ENCODE measurements around the gene ARHGEF10L.
"Not testable (repeated sequence)": the region's sequence is repeated elsewhere in the genome, so short reads cannot be mapped to it uniquely, and the experiment has no call there.

The ARHGEF10L gene

GRCh38 chr1:17539477-17540254, at the start of gene ARHGEF10L:
ARHGEF10L (plus strand) TSS chr1:17539698; CDS start chr1:17580596, 40,898 bp downstream.
- DNase-seq, result no peak

GRCh38 chr1:17489768-17490417, 49.6 kb upstream of the ARHGEF10L start:
- not testable (repeated sequence) for DNase-seq

- DNase-seq, result not testable (repeated sequence)
Observed at GRCh38 chr1:17490667-17491066, 48.8 kb upstream of the ARHGEF10L start.

GRCh38 chr1:17494114-17494729, 45.3 kb upstream of the ARHGEF10L start:
- peak; percentile 61 to 72 for DNase-seq

- no peak for DNase-seq
Observed at GRCh38 chr1:17496419-17496818, 43.1 kb upstream of the ARHGEF10L start.

- no peak for DNase-seq
Observed at GRCh38 chr1:17498214-17498613, 41.3 kb upstream of the ARHGEF10L start.

- DNase-seq, result peak in 1 of 2 experiments; percentile 21
Observed at GRCh38 chr1:17502326-17502778, 37.1 kb upstream of the ARHGEF10L start.

GRCh38 chr1:17503146-17503545, 36.4 kb upstream of the ARHGEF10L start:
- DNase-seq, result no peak

GRCh38 chr1:17507200-17507599, 32.3 kb upstream of the ARHGEF10L start:
- DNase-seq, result not testable (repeated sequence)

- DNase-seq, result no peak
Observed at GRCh38 chr1:17507915-17508314, 31.6 kb upstream of the ARHGEF10L start.

- no peak for DNase-seq
Observed at GRCh38 chr1:17509363-17509762, 30.1 kb upstream of the ARHGEF10L start.

- DNase-seq, result no peak
Observed at GRCh38 chr1:17510138-17510537, 29.4 kb upstream of the ARHGEF10L start.

GRCh38 chr1:17511188-17511587, 28.3 kb upstream of the ARHGEF10L start:
- DNase-seq, result no peak

- no peak for DNase-seq
Observed at GRCh38 chr1:17513131-17513530, 26.4 kb upstream of the ARHGEF10L start.

- DNase-seq, result no peak
Observed at GRCh38 chr1:17514776-17515175, 24.7 kb upstream of the ARHGEF10L start.

- DNase-seq, result no peak
Observed at GRCh38 chr1:17515902-17516301, 23.6 kb upstream of the ARHGEF10L start.

- no peak for DNase-seq
Observed at GRCh38 chr1:17516303-17517214, 22.9 kb upstream of the ARHGEF10L start.

GRCh38 chr1:17520041-17520440, 19.5 kb upstream of the ARHGEF10L start:
- DNase-seq, result no peak

- DNase-seq, result no peak
Observed at GRCh38 chr1:17520473-17521319, 18.8 kb upstream of the ARHGEF10L start.

GRCh38 chr1:17521946-17522612, 17.4 kb upstream of the ARHGEF10L start:
- no peak for DNase-seq
